SK-N-SH (cell line): ENCODE data around the gene TBK1. TPM values are rescaled to one million over a fixed set of nuclear protein-coding genes. Genes with fewer than 3 reads are reported as not detected.

Experiments used
- CTCF ChIA-PET: fragments of 300-600, 350-600 bp; formaldehyde crosslinking; extraction: SDS; loops from one replicate; lab custom pipeline; 2021; lab: Yijun Ruan, JAX
- POLR2A ChIA-PET: fragments of 350-600 bp; sonication (Branson Sonifier 250); formaldehyde crosslinking; extraction: SDS; loops from one replicate; lab custom pipeline; 2020; ENCODE audit warnings: antibody characterized with exemption, inconsistent platforms; lab: Yijun Ruan, JAX
- DNase-seq: peaks from one replicate; pipeline ENCODE4 v3.0.0; 2012
- H2AFZ ChIP-seq: fragments of 200-600 bp; sonication (generic); 2 replicates; pipeline ENCODE4 v1.8.1; 2016; ENCODE audit warnings: antibody characterized with exemption, mild to moderate bottlenecking, low read depth
- H3F3A ChIP-seq: fragments of 200-600 bp; sonication (generic); replicated peaks from 2 replicates; pipeline ENCODE3; 2016; ENCODE audit warnings: antibody characterized with exemption, mild to moderate bottlenecking; ENCODE audit not compliant: insufficient read depth
- H3K27ac ChIP-seq, 2 experiments: fragments of 200-500 bp in 1 of 2; fragments of 200-600 bp in 1 of 2; sonication (Bioruptor generic) in 1 of 2; sonication (generic), shearing (Covaris generic) in 1 of 2; 2 replicates each; pipeline versions ENCODE4 v1.5.1 to v1.6.1; 2014 to 2016; ENCODE audit warnings: low read depth in 2 of 2, inconsistent platforms in 1 of 2, low read length in 1 of 2, mild to moderate bottlenecking in 1 of 2, mixed read lengths in 1 of 2
- H3K27me3 ChIP-seq: fragments of 200-600 bp; sonication (generic), shearing (Covaris generic); 2 replicates; pipeline ENCODE4 v1.6.1; 2016; ENCODE audit warnings: mixed run types; ENCODE audit not compliant: insufficient read depth
- H3K36me3 ChIP-seq, 2 experiments: fragments of 200-500 bp in 1 of 2; fragments of 200-600 bp in 1 of 2; sonication (Bioruptor generic) in 1 of 2; sonication (generic) in 1 of 2; replicated peaks in 1 of 2; 2 replicates each; pipeline versions ENCODE3 to v1.5.1; 2014 to 2016; ENCODE audit warnings: low read length in 1 of 2, mild to moderate bottlenecking in 1 of 2; ENCODE audit not compliant: insufficient read depth in 2 of 2, control insufficient read depth in 1 of 2
- H3K4me1 ChIP-seq, 2 experiments: fragments of 200-500 bp in 1 of 2; fragments of 200-600 bp in 1 of 2; sonication (Bioruptor generic) in 1 of 2; sonication (generic), shearing (Covaris generic) in 1 of 2; 2 replicates each; pipeline versions ENCODE4 v1.5.1 to v1.6.1; 2014 to 2016; ENCODE audit warnings: low read depth in 1 of 2, low read length in 1 of 2, mixed run types in 1 of 2; ENCODE audit not compliant: insufficient read depth in 2 of 2, control insufficient read depth in 1 of 2
- H3K4me2 ChIP-seq: fragments of 200-600 bp; sonication (generic), shearing (Covaris generic); 2 replicates; pipeline ENCODE4 v1.6.1; 2017; ENCODE audit warnings: mixed run types
- H3K4me3 ChIP-seq, 2 experiments: fragments of 200-500 bp in 1 of 2; fragments of 200-600 bp in 1 of 2; sonication (Bioruptor generic) in 1 of 2; sonication (generic), shearing (Covaris generic) in 1 of 2; 2 replicates each; pipeline versions ENCODE4 v1.5.1 to v1.8.1; 2014 to 2016; ENCODE audit warnings: low read depth in 2 of 2, inconsistent platforms in 1 of 2, low read length in 1 of 2, mild to moderate bottlenecking in 1 of 2, mixed read lengths in 1 of 2, moderate library complexity in 1 of 2
- H3K79me2 ChIP-seq: fragments of 200-600 bp; sonication (generic); 2 replicates; pipeline ENCODE4 v1.8.1; 2017; ENCODE audit warnings: mild to moderate bottlenecking; ENCODE audit not compliant: insufficient read depth
- H3K9ac ChIP-seq: fragments of 200-600 bp; sonication (generic); 2 replicates; pipeline ENCODE4 v1.6.1; 2017; ENCODE audit warnings: mixed run types
- H3K9me2 ChIP-seq: fragments of 200-600 bp; sonication (generic); 2 replicates; pipeline ENCODE4 v1.6.1; 2017; ENCODE audit warnings: mixed run types
- H3K9me3 ChIP-seq: fragments of 200-600 bp; sonication (generic); 2 replicates; pipeline ENCODE4 v1.6.1; 2017; ENCODE audit warnings: mixed run types, mild to moderate bottlenecking, moderate library complexity
- H4K20me1 ChIP-seq: fragments of 200-600 bp; sonication (generic); 2 replicates; pipeline ENCODE4 v1.6.1; 2017; ENCODE audit warnings: mild to moderate bottlenecking, mixed run types; ENCODE audit not compliant: insufficient read depth
- CHD2 ChIP-seq: fragments of 150-350 bp; IDR thresholded peaks from 2 replicates; pipeline ENCODE4 v1.6.1; 2018; ENCODE audit warnings: low read length; ENCODE audit not compliant: partially characterized antibody
- EP300 ChIP-seq, 2 experiments: IDR thresholded peaks; 2 replicates each; pipeline versions ENCODE4 v1.4.0 to v1.6.1; 2012; ENCODE audit warnings: borderline replicate concordance in 1 of 2, low read depth in 1 of 2, low read length in 1 of 2
- FOSL2 ChIP-seq: IDR thresholded peaks from 2 replicates; pipeline ENCODE4 v1.4.0; 2012; ENCODE audit warnings: low read depth, mild to moderate bottlenecking, moderate library complexity, borderline replicate concordance
- FOXJ3 ChIP-seq: sonication (generic); formaldehyde crosslinking; IDR thresholded peaks from 2 replicates; pipeline ENCODE4 v1.5.1; 2020; ENCODE audit warnings: mild to moderate bottlenecking, missing genetic modification reagents
- FOXM1 ChIP-seq: IDR thresholded peaks from 2 replicates; pipeline ENCODE4 v1.4.0; 2012; ENCODE audit warnings: low read depth, mild to moderate bottlenecking
- GABPA ChIP-seq: IDR thresholded peaks from 2 replicates; pipeline ENCODE4 v1.4.0; 2012; ENCODE audit warnings: low read depth, mild to moderate bottlenecking
- GATA2 ChIP-seq: sonication (generic); formaldehyde crosslinking; IDR thresholded peaks from 2 replicates; pipeline ENCODE4 v1.5.0; 2020; ENCODE audit warnings: mild to moderate bottlenecking, missing genetic modification reagents
- JUND ChIP-seq: IDR thresholded peaks from 2 replicates; pipeline ENCODE4 v1.4.0; 2012
- NFIC ChIP-seq: IDR thresholded peaks from 2 replicates; pipeline ENCODE4 v1.4.0; 2012; ENCODE audit warnings: borderline replicate concordance
- NRF1 ChIP-seq: IDR thresholded peaks from 2 replicates; pipeline ENCODE4 v1.6.1; 2012; ENCODE audit warnings: low read depth, mild to moderate bottlenecking, low read length
- RCOR1 ChIP-seq: fragments of 150-350 bp; IDR thresholded peaks from 2 replicates; pipeline ENCODE4 v1.6.1; 2017; ENCODE audit warnings: antibody characterized with exemption, low read length
- TAF1 ChIP-seq: IDR thresholded peaks from 2 replicates; pipeline ENCODE4 v1.6.1; 2012; ENCODE audit warnings: low read depth, mild to moderate bottlenecking, low read length, moderate library complexity, borderline replicate concordance
- TCF12 ChIP-seq: IDR thresholded peaks from 2 replicates; pipeline ENCODE4 v1.4.0; 2012
- TEAD4 ChIP-seq: IDR thresholded peaks from 2 replicates; pipeline ENCODE4 v1.4.0; 2012; ENCODE audit warnings: mild to moderate bottlenecking, borderline replicate concordance; ENCODE audit not compliant: insufficient read depth
- WGBS: methylation state at CpG from one replicate; pipeline ENCODE4 v1.1.6; 2017; ENCODE audit warnings: low lambda C conversion rate; 5-methylcytosine and 5-hydroxymethylcytosine counted together
- polyA plus RNA-seq, 3 experiments: library from polyadenylated mRNA; depleted of rRNA; stranded (reverse); fragments of >200 nt; gene quantifications; 2 replicates each; pipeline ENCODE4 v1.2.3, GENCODE V29; 2012
- TF ChIP-seq, protein P1 (sequence below): IDR thresholded peaks from 2 replicates; pipeline ENCODE4 v1.6.1; 2012; ENCODE audit warnings: mild to moderate bottlenecking, low read depth, low read length, moderate library complexity
- TF ChIP-seq, protein P2 (sequence below): IDR thresholded peaks from 2 replicates; pipeline ENCODE4 v1.4.0; 2012; ENCODE audit warnings: low read depth, borderline replicate concordance
- TF ChIP-seq, protein P3 (sequence below): IDR thresholded peaks from 2 replicates; pipeline ENCODE4 v1.4.0; 2012; ENCODE audit warnings: low read depth
- TF ChIP-seq, protein P4 (sequence below): fragments of 150-350 bp; IDR thresholded peaks from 2 replicates; pipeline ENCODE4 v1.6.1; 2016; ENCODE audit warnings: mild to moderate bottlenecking, low read depth, low read length

Gene TBK1
- polyA plus RNA-seq, 1 of the 3 experiments (the other 2 are of a cell fraction), result 8.2 TPM

DNA sequence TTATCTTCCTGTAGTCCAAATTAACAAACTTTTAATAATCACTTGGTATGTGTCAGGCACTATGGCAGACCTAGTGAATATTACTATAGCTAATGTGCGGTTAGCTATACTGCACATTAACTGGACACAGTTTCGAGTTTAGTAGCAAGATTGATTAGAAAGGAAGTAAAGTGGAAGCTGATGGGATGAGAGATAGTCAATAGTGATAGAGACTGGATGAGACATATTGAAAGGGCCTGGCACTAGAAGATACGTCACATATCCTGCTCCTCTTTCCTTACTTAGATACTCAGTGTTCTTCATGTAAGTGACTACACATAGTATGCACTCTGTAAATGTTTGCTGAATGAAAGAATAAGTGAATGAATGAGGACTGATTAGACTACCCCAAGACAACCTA lies 5.5 kb downstream of the TBK1 start:
- no peaks in the 10 kb centered on the region for H3K9me3 ChIP-seq
- H2AFZ ChIP-seq, result no peak overlapping the region
- H3K9me2 ChIP-seq, result no peaks in the 10 kb centered on the region
- ChIA-PET CTCF (interaction anchor here (1.2 kb wide), 1 partner anchor 91 kb away, joined by 3 read pairs; no protein-coding TSS in a partner anchor), POLR2A (no interaction called here)
- 93% methylated on average over 3 of the region's 3 CpGs for WGBS
- no peak for DNase-seq
- H3K4me2 ChIP-seq, result no peak overlapping the region
- peaks cover 28 to 30% of the 10 kb centered on the region in 2 experiments for H3K36me3 ChIP-seq
- peaks cover 14% of the 10 kb centered on the region; the same call in 1 of the 2 replicates for H4K20me1 ChIP-seq
- H3K4me1 ChIP-seq, result peaks cover 7 to 23% of the 10 kb centered on the region in 2 experiments; a peak in 3 of 4 replicates
- peaks cover 14% of the 10 kb centered on the region for H3F3A ChIP-seq
- no peaks in the 10 kb centered on the region for H3K27me3 ChIP-seq
- TF ChIP-seq, protein P1, sequence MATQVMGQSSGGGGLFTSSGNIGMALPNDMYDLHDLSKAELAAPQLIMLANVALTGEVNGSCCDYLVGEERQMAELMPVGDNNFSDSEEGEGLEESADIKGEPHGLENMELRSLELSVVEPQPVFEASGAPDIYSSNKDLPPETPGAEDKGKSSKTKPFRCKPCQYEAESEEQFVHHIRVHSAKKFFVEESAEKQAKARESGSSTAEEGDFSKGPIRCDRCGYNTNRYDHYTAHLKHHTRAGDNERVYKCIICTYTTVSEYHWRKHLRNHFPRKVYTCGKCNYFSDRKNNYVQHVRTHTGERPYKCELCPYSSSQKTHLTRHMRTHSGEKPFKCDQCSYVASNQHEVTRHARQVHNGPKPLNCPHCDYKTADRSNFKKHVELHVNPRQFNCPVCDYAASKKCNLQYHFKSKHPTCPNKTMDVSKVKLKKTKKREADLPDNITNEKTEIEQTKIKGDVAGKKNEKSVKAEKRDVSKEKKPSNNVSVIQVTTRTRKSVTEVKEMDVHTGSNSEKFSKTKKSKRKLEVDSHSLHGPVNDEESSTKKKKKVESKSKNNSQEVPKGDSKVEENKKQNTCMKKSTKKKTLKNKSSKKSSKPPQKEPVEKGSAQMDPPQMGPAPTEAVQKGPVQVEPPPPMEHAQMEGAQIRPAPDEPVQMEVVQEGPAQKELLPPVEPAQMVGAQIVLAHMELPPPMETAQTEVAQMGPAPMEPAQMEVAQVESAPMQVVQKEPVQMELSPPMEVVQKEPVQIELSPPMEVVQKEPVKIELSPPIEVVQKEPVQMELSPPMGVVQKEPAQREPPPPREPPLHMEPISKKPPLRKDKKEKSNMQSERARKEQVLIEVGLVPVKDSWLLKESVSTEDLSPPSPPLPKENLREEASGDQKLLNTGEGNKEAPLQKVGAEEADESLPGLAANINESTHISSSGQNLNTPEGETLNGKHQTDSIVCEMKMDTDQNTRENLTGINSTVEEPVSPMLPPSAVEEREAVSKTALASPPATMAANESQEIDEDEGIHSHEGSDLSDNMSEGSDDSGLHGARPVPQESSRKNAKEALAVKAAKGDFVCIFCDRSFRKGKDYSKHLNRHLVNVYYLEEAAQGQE, result no peak
- TF ChIP-seq FOSL2, result no peak
- TF ChIP-seq GATA2 (CRISPR knock-in tag), result no peak
- TF ChIP-seq GABPA, result no peak
- no peak for TF ChIP-seq CHD2
- TF ChIP-seq FOXJ3 (CRISPR knock-in tag), result no peak
- TF ChIP-seq, all 33 proteins: peak for 0
- H3K79me2 ChIP-seq, result peaks cover 92% of the 10 kb centered on the region
- H3K9ac ChIP-seq, result no peak overlapping the region
- H3K27ac ChIP-seq, result no peak overlapping the region
- no peak overlapping the region for H3K4me3 ChIP-seq

DNA sequence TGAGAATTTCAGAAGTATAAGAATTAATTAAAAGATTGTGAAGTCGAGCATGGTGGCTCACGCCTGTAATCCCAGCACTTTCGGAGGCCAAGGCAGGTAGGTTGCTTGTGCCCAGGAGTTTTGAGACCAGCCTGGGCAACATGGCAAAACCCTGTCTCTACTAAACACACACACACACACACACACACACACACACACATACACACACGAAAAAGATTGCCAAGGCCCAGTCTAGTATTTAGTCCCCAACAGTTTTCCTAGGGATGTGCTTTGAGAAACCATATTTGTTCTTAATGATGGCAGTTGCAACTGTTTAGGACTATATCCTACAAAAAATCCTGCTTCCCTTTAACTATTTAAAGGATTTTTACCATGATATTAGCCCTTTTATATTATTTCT lies 6.0 kb downstream of the TBK1 start:
- Histone ChIP-seq H3K27ac (no peak overlapping the region), H2AFZ (no peak overlapping the region), H3K36me3 (peaks cover 31 to 35% of the 10 kb centered on the region in 2 experiments), H3K4me2 (no peak overlapping the region), H3K4me1 (peaks cover 7 to 23% of the 10 kb centered on the region in 2 experiments; a peak in 3 of 4 replicates), H3K9ac (no peak overlapping the region), H3K27me3 (no peaks in the 10 kb centered on the region), H3K4me3 (no peak overlapping the region), H3K9me2 (no peaks in the 10 kb centered on the region), H4K20me1 (peaks cover 14% of the 10 kb centered on the region; the same call in 1 of the 2 replicates), H3K79me2 (peaks cover 92% of the 10 kb centered on the region), H3K9me3 (no peaks in the 10 kb centered on the region), H3F3A (peaks cover 13% of the 10 kb centered on the region)
- 78% methylated on average over 4 of the region's 4 CpGs for WGBS
- DNase-seq, result no peak
- CTCF ChIA-PET, result no interaction called here
- POLR2A ChIA-PET, result no interaction called here
- TF ChIP-seq NRF1, result no peak
- TF ChIP-seq, protein P2, sequence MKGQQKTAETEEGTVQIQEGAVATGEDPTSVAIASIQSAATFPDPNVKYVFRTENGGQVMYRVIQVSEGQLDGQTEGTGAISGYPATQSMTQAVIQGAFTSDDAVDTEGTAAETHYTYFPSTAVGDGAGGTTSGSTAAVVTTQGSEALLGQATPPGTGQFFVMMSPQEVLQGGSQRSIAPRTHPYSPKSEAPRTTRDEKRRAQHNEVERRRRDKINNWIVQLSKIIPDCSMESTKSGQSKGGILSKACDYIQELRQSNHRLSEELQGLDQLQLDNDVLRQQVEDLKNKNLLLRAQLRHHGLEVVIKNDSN, result no peak
- TF ChIP-seq, protein P1, result no peak
- no peak for TF ChIP-seq RCOR1
- TF ChIP-seq GABPA, result no peak
- no peak for TF ChIP-seq FOXM1
- TF ChIP-seq TCF12, result no peak
- no peak for TF ChIP-seq TAF1
- TF ChIP-seq JUND, result no peak
- TF ChIP-seq, protein P3, sequence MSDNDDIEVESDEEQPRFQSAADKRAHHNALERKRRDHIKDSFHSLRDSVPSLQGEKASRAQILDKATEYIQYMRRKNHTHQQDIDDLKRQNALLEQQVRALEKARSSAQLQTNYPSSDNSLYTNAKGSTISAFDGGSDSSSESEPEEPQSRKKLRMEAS, result no peak
- TF ChIP-seq NFIC, result no peak
- TF ChIP-seq EP300 (IDR thresholded peaks at IDR 0.05; ENCODE audit: borderline replicate concordance in 1 of 2, low read depth in 1 of 2, low read length in 1 of 2), result no peak
- TF ChIP-seq TEAD4, result no peak
- TF ChIP-seq, protein P4, sequence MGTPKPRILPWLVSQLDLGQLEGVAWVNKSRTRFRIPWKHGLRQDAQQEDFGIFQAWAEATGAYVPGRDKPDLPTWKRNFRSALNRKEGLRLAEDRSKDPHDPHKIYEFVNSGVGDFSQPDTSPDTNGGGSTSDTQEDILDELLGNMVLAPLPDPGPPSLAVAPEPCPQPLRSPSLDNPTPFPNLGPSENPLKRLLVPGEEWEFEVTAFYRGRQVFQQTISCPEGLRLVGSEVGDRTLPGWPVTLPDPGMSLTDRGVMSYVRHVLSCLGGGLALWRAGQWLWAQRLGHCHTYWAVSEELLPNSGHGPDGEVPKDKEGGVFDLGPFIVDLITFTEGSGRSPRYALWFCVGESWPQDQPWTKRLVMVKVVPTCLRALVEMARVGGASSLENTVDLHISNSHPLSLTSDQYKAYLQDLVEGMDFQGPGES, result no peak
